G401 (cell line): Measurements from ENCODE around the gene TAF8. TPM values are rescaled to one million over a fixed set of nuclear protein-coding genes. Genes with fewer than 3 reads are reported as not detected.

Experiments used
- DNase-seq: peaks from one replicate; pipeline ENCODE4 v3.0.0-alpha.2; 2015; ENCODE audit warnings: low spot score
- in situ Hi-C: cut with HindIII; loops from 2 replicates; pipeline ENCODE4 v1.10.0; 2016; ENCODE audit warnings: low sequenced_read_pairs, mixed read lengths
- total RNA-seq: library from RNA; depleted of rRNA; stranded (reverse); fragments of >200 nt; shearing (Covaris generic); gene quantifications from 2 replicates; pipeline ENCODE4 v1.2.3, GENCODE V29; 2014

TAF8 gene
- total RNA-seq, 1 experiment from 2014 or later: 28.2 TPM

GRCh38 chr6:42047213-42047590 lies 3.1 kb upstream of the TAF8 start:
- peak; percentile 24 for DNase-seq
- in situ Hi-C loops: loop anchor here (25.0 kb wide), 1 partner anchor 260 kb away; the partner anchor contains the start of genes FRS3, PRICKLE4 and TOMM6

- in situ Hi-C loops: loop anchor here (25.0 kb wide), 1 partner anchor 261 kb away; the partner anchor contains the start of genes FRS3, PRICKLE4 and TOMM6
- DNase-seq: peak; percentile 47
Measured at GRCh38 chr6:42047790-42048405, 2.4 kb upstream of the TAF8 start.

GRCh38 chr6:42049116-42049809 lies 1.1 kb upstream of the TAF8 start:
- DNase-seq: no peak
- in situ Hi-C loops: loop anchor here (25.0 kb wide), 1 partner anchor 262 kb away; the partner anchor contains the start of genes FRS3, PRICKLE4 and TOMM6

- in situ Hi-C loops: loop anchor here (25.0 kb wide), 1 partner anchor 263 kb away; the partner anchor contains the start of genes FRS3, PRICKLE4 and TOMM6
- DNase-seq: peak; percentile 19
Measured at GRCh38 chr6:42049948-42050296, 402 bp upstream of the TAF8 start.

- DNase-seq: no peak
- in situ Hi-C loops: no loop called here
Measured at GRCh38 chr6:42051268-42051653, 937 bp downstream of the TAF8 start.

GRCh38 chr6:42053601-42054000 lies 3.3 kb downstream of the TAF8 start:
- DNase-seq: no peak
- in situ Hi-C loops: no loop called here

- in situ Hi-C loops: no loop called here
- no peak for DNase-seq
Measured at GRCh38 chr6:42059743-42060142, 9.4 kb downstream of the TAF8 start.

GRCh38 chr6:42066156-42066675 lies 15.9 kb downstream of the TAF8 start:
- in situ Hi-C loops: no loop called here
- no peak for DNase-seq

- in situ Hi-C loops: no loop called here
- DNase-seq: no peak
Measured at GRCh38 chr6:42068173-42068572, 17.8 kb downstream of the TAF8 start.

- DNase-seq: no peak
- in situ Hi-C loops: no loop called here
Measured at GRCh38 chr6:42068872-42069522, 18.7 kb downstream of the TAF8 start.

- in situ Hi-C loops: no loop called here
- DNase-seq: peak; percentile 67
Measured at GRCh38 chr6:42071881-42072583, 21.7 kb downstream of the TAF8 start.

GRCh38 chr6:42073287-42073686 lies 23.0 kb downstream of the TAF8 start:
- no peak for DNase-seq
- in situ Hi-C loops: no loop called here

GRCh38 chr6:42075159-42075838 lies 25.0 kb downstream of the TAF8 start:
- in situ Hi-C loops: no loop called here
- peak; percentile 65 for DNase-seq

GRCh38 chr6:42078386-42078785 lies 28.1 kb downstream of the TAF8 start:
- DNase-seq: no peak
- in situ Hi-C loops: no loop called here

- in situ Hi-C loops: no loop called here
- DNase-seq: no peak
Measured at GRCh38 chr6:42079941-42080464, 29.7 kb downstream of the TAF8 start.

- DNase-seq: no peak
- in situ Hi-C loops: no loop called here
Measured at GRCh38 chr6:42083530-42083929, 33.2 kb downstream of the TAF8 start.

- in situ Hi-C loops: no loop called here
Measured at GRCh38 chr6:42084889-42085288, 34.6 kb downstream of the TAF8 start.

GRCh38 chr6:42086046-42087035 lies 36.0 kb downstream of the TAF8 start:
- in situ Hi-C loops: no loop called here
- DNase-seq: no peak

More at GRCh38 chr6:42084889-42085288, 34.6 kb downstream of the TAF8 start:
- DNase-seq: no peak
